Gastrocnemius medialis (tissue), 4 donors: ENCODE measurements around the gene ZBTB47. TPM values are rescaled to one million over a fixed set of nuclear protein-coding genes. Genes with fewer than 3 reads are reported as not detected.

Source experiments
- ATAC-seq, 2 donors: fragments of 150-250 bp; one replicate each; pipeline ENCODE4 v1.9.1; 2016
- DNase-seq, 2 donors: peaks; one replicate each; pipeline ENCODE4 v3.0.0-alpha.2; 2019
- H3K27ac ChIP-seq, 4 donors: fragments of 200-600 bp; sonication (generic); 1 replicate in 1 of 4; 2 replicates in 3 of 4; pipeline ENCODE4 v1.5.1; 2016 to 2018; ENCODE audit warnings: mild to moderate bottlenecking in 2 of 4, moderate library complexity in 1 of 4
- H3K27me3 ChIP-seq, 3 donors: fragments of 200-600 bp; sonication (generic) in 2 of 3; 1 replicate in 1 of 3; 2 replicates in 2 of 3; pipeline versions ENCODE4 v1.5.1 to v1.6.0; 2016 to 2019; ENCODE audit warnings: mild to moderate bottlenecking in 1 of 3, moderate library complexity in 1 of 3
- H3K36me3 ChIP-seq, 2 donors: fragments of 200-600 bp; sonication (generic) in 1 of 2; one replicate each; pipeline ENCODE4 v1.5.1; 2017 to 2018
- H3K4me1 ChIP-seq, 2 donors: fragments of 200-600 bp; sonication (generic) in 1 of 2; one replicate each; pipeline ENCODE4 v1.5.1; 2016 to 2017; ENCODE audit warnings: mild to moderate bottlenecking in 2 of 2
- H3K4me3 ChIP-seq, 4 donors: fragments of 200-600 bp; sonication (generic) in 3 of 4; 1 replicate in 1 of 4; 2 replicates in 3 of 4; pipeline ENCODE4 v1.5.1; 2016 to 2019; ENCODE audit warnings: mild to moderate bottlenecking in 2 of 4
- H3K9me3 ChIP-seq, 3 donors: fragments of 200-600 bp; sonication (generic) in 2 of 3; 1 replicate in 1 of 3; 2 replicates in 2 of 3; pipeline ENCODE4 v1.5.1; 2016 to 2019
- POLR2A ChIP-seq, 2 donors: fragments of 450-650 bp; IDR thresholded peaks; one replicate each; pipeline ENCODE4 v1.6.1; 2017; ENCODE audit warnings: antibody characterized with exemption in 2 of 2, mild to moderate bottlenecking in 2 of 2, moderate library complexity in 2 of 2
- in situ Hi-C, 4 donors: fragments of 200-750 bp; cut with MboI; loops; one replicate each; pipeline versions ENCODE4 v1.15.0 to v1.8.0; 2017; ENCODE audit warnings: low sequenced_read_pairs in 4 of 4
- intact Hi-C: fragments of 100-400 bp; cut with DNase I; formaldehyde crosslinking; loops from one replicate; pipeline ENCODE4 v1.15.1; 2023; ENCODE audit warnings: low total_unique reads
- total RNA-seq, 4 donors: library from RNA; depleted of rRNA; stranded (reverse); fragments of >200 nt; gene quantifications; one replicate each; pipeline versions ENCODE4 v1.1.0 to v1.2.3, GENCODE V29; 2016
- TF ChIP-seq, protein P1 (sequence below), 5 experiments: fragments of 450-650 bp in 3 of 5; fragments of 200-600 bp in 2 of 5; sonication (generic) in 2 of 5; IDR thresholded peaks in 4 of 5; conservative IDR thresholded peaks in 1 of 5; 1 replicate in 4 of 5; 2 replicates in 1 of 5; pipeline ENCODE4 v1.5.1; 2016 to 2019; ENCODE audit warnings: antibody characterized with exemption in 5 of 5, mild to moderate bottlenecking in 3 of 5, moderate library complexity in 3 of 5

Gene ZBTB47
- total RNA-seq, 4 donors from 2014 or later, result 141 to 256 (median 167) TPM

DNA sequence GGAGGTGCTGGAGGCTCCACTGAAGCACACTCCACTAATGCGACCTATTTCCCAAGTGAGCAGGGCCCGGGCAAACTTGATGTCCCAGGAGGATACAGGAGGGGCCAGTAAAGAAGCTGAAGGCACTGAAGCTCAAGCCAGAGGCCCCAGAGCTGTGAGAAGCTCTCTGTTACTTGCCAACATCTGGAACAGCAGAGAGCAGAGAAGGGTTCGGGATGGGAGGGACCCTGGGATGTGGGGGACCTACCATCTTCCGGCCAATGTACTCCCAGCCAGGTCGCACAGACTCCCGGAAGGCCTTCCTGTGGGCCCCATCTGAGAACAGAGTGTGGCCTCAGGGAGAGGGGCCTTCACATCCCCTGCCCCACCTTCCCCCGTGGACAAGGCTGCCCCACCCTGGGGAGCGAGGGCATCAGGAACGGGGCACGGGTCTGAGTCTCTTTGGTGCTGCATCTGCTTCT is 46.0 kb downstream of the ZBTB47 start:
- ATAC-seq, result no peak
- peak overlapping the region; percentile 94 to 100 (median 99) for H3K27ac ChIP-seq
- in situ Hi-C loops, result no loop called here

DNA sequence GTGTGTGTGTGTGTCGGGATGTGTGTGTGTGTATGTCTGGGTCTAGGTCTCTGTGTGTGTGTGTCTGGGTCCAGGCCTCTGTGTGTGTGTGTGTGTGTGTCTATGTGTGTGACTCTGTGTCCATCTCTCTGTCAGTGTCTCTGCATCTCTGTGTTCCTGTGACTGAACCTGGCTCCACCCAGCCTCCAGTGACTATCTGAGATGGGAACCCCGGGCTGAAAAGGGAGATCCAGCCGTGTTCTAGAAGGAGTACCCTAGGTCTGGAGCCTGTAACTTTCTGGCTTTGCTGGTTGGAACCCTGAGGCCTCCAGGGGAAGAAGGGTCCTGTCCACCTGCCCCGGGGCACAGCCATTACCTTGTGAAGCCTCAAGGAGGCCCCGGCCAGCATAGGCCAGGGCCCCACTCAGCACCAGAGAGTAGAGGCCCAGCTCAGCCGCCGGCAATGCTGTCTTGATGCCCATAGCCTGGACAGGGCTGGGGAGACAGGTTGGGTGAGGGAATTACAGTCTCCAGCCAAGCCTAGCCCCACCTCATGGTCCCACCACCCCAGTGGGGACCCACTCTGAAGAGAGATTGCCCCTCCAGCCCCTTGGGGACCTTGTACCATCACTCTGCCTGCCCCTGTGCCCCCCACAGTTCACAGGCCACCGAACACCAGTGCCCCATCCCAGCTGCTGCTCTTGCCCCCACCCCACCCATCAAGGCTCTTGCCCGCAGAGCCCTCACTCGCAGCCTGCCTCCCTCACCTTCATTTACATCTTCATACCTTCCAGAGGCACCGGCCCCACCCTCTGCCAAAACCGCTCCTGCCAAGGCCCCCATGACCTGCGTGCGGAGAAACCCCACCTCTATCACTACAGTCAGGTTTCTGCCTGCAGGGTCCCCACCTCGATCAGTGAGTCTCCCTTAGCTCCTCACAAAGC is 47.1 kb downstream of the ZBTB47 start:
- peak overlapping the region; percentile 38 to 61 (median 54) for H3K4me3 ChIP-seq
- DNase-seq, result peak in 1 of 2 donors; percentile 41
- no peak for ATAC-seq
- in situ Hi-C loops (loop anchor here in 1 of 4 donors (5.0 kb wide), 1 partner anchor 42 kb away; no protein-coding TSS in a partner anchor), intact Hi-C loops (loop anchor here (2.0 to 5.0 kb wide), 3 partner anchors 16 to 98 kb away; partner anchors contain the start of genes KLHL40 and NKTR)
- peaks cover 55 to 56% of the 10 kb centered on the region in 2 donors for H3K4me1 ChIP-seq
- no peaks in the 10 kb centered on the region for H3K9me3 ChIP-seq
- no peaks in the 10 kb centered on the region for H3K27me3 ChIP-seq
- peak overlapping the region; percentile 94 to 100 (median 99) for H3K27ac ChIP-seq
- TF ChIP-seq POLR2A (IDR thresholded peaks at IDR 0.05), result no peak
- TF ChIP-seq, protein P1, sequence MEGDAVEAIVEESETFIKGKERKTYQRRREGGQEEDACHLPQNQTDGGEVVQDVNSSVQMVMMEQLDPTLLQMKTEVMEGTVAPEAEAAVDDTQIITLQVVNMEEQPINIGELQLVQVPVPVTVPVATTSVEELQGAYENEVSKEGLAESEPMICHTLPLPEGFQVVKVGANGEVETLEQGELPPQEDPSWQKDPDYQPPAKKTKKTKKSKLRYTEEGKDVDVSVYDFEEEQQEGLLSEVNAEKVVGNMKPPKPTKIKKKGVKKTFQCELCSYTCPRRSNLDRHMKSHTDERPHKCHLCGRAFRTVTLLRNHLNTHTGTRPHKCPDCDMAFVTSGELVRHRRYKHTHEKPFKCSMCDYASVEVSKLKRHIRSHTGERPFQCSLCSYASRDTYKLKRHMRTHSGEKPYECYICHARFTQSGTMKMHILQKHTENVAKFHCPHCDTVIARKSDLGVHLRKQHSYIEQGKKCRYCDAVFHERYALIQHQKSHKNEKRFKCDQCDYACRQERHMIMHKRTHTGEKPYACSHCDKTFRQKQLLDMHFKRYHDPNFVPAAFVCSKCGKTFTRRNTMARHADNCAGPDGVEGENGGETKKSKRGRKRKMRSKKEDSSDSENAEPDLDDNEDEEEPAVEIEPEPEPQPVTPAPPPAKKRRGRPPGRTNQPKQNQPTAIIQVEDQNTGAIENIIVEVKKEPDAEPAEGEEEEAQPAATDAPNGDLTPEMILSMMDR (IDR thresholded peaks at IDR 0.05 in 4 of 5, conservative IDR thresholded peaks at IDR 0.05 in 1 of 5), result no peak
- H3K36me3 ChIP-seq, result no peaks in the 10 kb centered on the region

More for the DNA sequence above, 46.0 kb downstream of the ZBTB47 start:
- Histone ChIP-seq H3K4me3 (peak overlapping the region in 3 of 4 donors; percentile 5 to 13 (median 7)), H3K36me3 (no peaks in the 10 kb centered on the region), H3K4me1 (peaks cover 44 to 45% of the 10 kb centered on the region in 2 donors), H3K9me3 (no peaks in the 10 kb centered on the region), H3K27me3 (no peaks in the 10 kb centered on the region)
- DNase-seq, result peak in 1 of 2 donors; percentile 47
- intact Hi-C loops, result no loop called here
- TF ChIP-seq, protein P1 (IDR thresholded peaks at IDR 0.05 in 4 of 5, conservative IDR thresholded peaks at IDR 0.05 in 1 of 5), result no peak
- TF ChIP-seq POLR2A (IDR thresholded peaks at IDR 0.05), result no peak

DNA sequence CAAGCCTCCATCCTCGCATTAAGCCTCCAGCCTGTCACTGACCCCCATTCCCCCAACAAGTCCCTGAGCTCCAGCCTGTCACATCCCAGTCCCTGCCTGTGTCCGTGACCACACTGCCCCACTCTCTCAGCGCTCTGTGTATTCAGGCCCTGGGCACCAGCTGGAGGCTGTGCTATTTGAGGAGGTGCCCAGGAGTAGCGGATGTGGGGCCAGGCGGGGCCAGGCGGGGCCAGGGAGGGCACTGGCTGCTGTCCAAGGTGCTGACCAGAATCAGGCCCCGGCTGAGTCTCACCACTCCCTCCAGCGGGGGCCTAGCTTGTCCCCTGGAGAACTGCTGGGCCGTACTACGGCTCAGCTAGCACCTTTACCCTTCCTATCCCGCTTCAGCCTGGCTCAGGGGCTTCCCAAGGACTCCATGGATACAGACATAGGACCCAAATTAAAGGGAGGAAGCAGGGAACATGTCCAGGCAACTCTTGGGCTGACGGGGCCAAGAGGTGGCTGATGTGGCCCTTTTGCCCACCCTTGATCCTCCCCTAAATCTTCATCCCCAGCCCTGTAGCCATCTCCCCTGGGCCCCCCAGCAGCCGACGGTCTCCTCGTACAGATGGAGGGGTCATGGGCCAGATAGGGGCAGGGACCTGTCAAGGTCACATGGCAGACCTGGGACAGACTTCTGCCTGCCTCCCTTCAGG is 48.0 kb downstream of the ZBTB47 start:
- in situ Hi-C loops, result loop anchor here in 1 of 4 donors (5.0 kb wide), 1 partner anchor 41 kb away; no protein-coding TSS in a partner anchor
- ATAC-seq (peak; percentile 44 to 52), DNase-seq (peak; percentile 87 to 96)
- H3K4me3 ChIP-seq, result peak overlapping the region; percentile 39 to 61 (median 54)
- intact Hi-C loops, result loop anchor here (1.0 to 5.0 kb wide), 5 partner anchors 17 to 99 kb away; partner anchors contain the start of genes KLHL40 and NKTR
- H3K9me3 ChIP-seq, result no peaks in the 10 kb centered on the region
- peaks cover 64 to 65% of the 10 kb centered on the region in 2 donors for H3K4me1 ChIP-seq
- peak overlapping the region; percentile 94 to 100 (median 99) for H3K27ac ChIP-seq
- no peaks in the 10 kb centered on the region for H3K36me3 ChIP-seq
- peak; percentile 84 to 92 for TF ChIP-seq POLR2A (IDR thresholded peaks at IDR 0.05)
- TF ChIP-seq, protein P1 (IDR thresholded peaks at IDR 0.05 in 4 of 5, conservative IDR thresholded peaks at IDR 0.05 in 1 of 5), result peak in 2 of 5 experiments; percentile 7 to 12
- H3K27me3 ChIP-seq, result no peaks in the 10 kb centered on the region
